Osteoblast (primary cell): Measurements from ENCODE around the gene CFAP97D1. TPM values are rescaled to one million over a fixed set of nuclear protein-coding genes. Genes with fewer than 3 reads are reported as not detected.

ENCODE experiments used
- DNase-seq: peaks from one replicate; pipeline ENCODE4 v3.0.0; 2011; ENCODE audit warnings: low spot score, mixed read lengths; ENCODE audit not compliant: insufficient read length; ENCODE audit errors: missing footprints
- H2AFZ ChIP-seq: 2 replicates; pipeline ENCODE4 v1.6.0; 2011; ENCODE audit warnings: mild to moderate bottlenecking, low read length
- H3K27ac ChIP-seq: 2 replicates; pipeline ENCODE4 v1.5.1; 2011; ENCODE audit warnings: mild to moderate bottlenecking, low read depth, low read length, moderate library complexity
- H3K27me3 ChIP-seq: 2 replicates; pipeline ENCODE4 v1.6.0; 2012; ENCODE audit warnings: mild to moderate bottlenecking, control low read depth, inconsistent platforms, low read length, moderate library complexity; ENCODE audit not compliant: insufficient read depth
- H3K36me3 ChIP-seq: 2 replicates; pipeline ENCODE4 v1.5.1; 2011; ENCODE audit warnings: mild to moderate bottlenecking, low read length, control low read depth, moderate library complexity; ENCODE audit not compliant: insufficient read depth
- H3K4me1 ChIP-seq: 2 replicates; pipeline ENCODE4 v1.5.1; 2011; ENCODE audit warnings: mild to moderate bottlenecking, low read length, control low read depth, moderate library complexity; ENCODE audit not compliant: insufficient read depth
- H3K4me2 ChIP-seq: 2 replicates; pipeline ENCODE4 v1.6.0; 2011; ENCODE audit warnings: mild to moderate bottlenecking, low read length; ENCODE audit not compliant: insufficient read depth
- H3K4me3 ChIP-seq: fragments of 200-600 bp; sonication (generic); 3 replicates; pipeline ENCODE4 v1.5.1; 2012; ENCODE audit warnings: mild to moderate bottlenecking, low read length, inconsistent platforms; ENCODE audit not compliant: insufficient read depth
- H3K79me2 ChIP-seq: 2 replicates; pipeline ENCODE4 v1.6.0; 2012; ENCODE audit warnings: mild to moderate bottlenecking, low read length, control low read depth, inconsistent platforms; ENCODE audit not compliant: insufficient read depth
- H3K9me3 ChIP-seq: 2 replicates; pipeline ENCODE4 v1.5.1; 2011; ENCODE audit warnings: low read depth, low read length, control low read depth
- H4K20me1 ChIP-seq: 2 replicates; pipeline ENCODE4 v1.6.0; 2012; ENCODE audit warnings: mild to moderate bottlenecking, low read length, control low read depth; ENCODE audit not compliant: insufficient read depth
- CTCF ChIP-seq: IDR thresholded peaks from 2 replicates; pipeline ENCODE4 v1.5.1; 2011; ENCODE audit warnings: mild to moderate bottlenecking, low read depth, low read length, moderate library complexity; ENCODE audit errors: extremely low read depth
- total RNA-seq: library from RNA; depleted of rRNA; stranded (reverse); fragments of >200 nt; gene quantifications from 2 replicates; pipeline ENCODE4 v1.2.3, GENCODE V29; 2012

The CFAP97D1 gene
- total RNA-seq, 1 donor: not detected

GRCh38 chr17:43767053-43767712, 13.1 kb upstream of the CFAP97D1 start:
- no peak overlapping the region for H3K27ac ChIP-seq
- DNase-seq: peak; percentile 50
- H3K4me2 ChIP-seq: no peak overlapping the region
- no peak for TF ChIP-seq CTCF
- H3K4me1 ChIP-seq: peaks cover 3% of the 10 kb centered on the region
- no peaks in the 10 kb centered on the region for H3K27me3 ChIP-seq
- H3K36me3 ChIP-seq: peaks cover 33% of the 10 kb centered on the region
- no peak overlapping the region for H2AFZ ChIP-seq
- peaks cover 3% of the 10 kb centered on the region for H3K79me2 ChIP-seq
- no peak overlapping the region for H3K4me3 ChIP-seq
- H3K9me3 ChIP-seq: no peaks in the 10 kb centered on the region
- peaks cover 2% of the 10 kb centered on the region for H4K20me1 ChIP-seq

GRCh38 chr17:43767713-43768059, 12.5 kb upstream of the CFAP97D1 start:
- H3K36me3 ChIP-seq: peaks cover 38% of the 10 kb centered on the region
- peaks cover 3% of the 10 kb centered on the region for H3K4me1 ChIP-seq
- no peaks in the 10 kb centered on the region for H3K9me3 ChIP-seq
- no peak overlapping the region for H3K4me3 ChIP-seq
- H3K79me2 ChIP-seq: peaks cover 6% of the 10 kb centered on the region
- no peak for TF ChIP-seq CTCF
- no peak overlapping the region for H3K27ac ChIP-seq
- no peak for DNase-seq
- H3K4me2 ChIP-seq: no peak overlapping the region
- H3K27me3 ChIP-seq: no peaks in the 10 kb centered on the region
- no peak overlapping the region for H2AFZ ChIP-seq
- H4K20me1 ChIP-seq: peaks cover 7% of the 10 kb centered on the region

DNA sequence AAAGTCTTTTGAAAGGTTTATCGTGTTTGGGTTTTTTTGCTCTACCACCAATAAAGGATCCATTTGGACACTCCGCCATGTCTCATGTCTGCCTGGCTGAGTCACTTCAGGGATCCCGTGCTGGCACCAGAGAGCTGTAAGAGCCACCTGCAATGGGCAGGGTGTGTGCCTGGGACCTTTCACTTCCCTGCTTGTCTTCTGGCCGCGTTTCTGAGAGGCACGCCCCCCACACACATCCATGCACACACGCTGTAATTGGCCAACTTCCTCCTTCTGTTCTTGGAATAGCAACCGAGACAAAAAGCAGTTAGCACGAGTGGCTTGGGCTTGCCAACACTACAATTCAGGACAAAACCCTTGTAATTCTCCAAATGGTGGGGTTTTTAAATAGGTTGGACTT, 11.9 kb upstream of the CFAP97D1 start:
- no peak for TF ChIP-seq CTCF
- peaks cover 13% of the 10 kb centered on the region for H3K79me2 ChIP-seq
- H3K4me1 ChIP-seq: peaks cover 3% of the 10 kb centered on the region
- no peak overlapping the region for H3K4me2 ChIP-seq
- H3K9me3 ChIP-seq: no peaks in the 10 kb centered on the region
- H2AFZ ChIP-seq: no peak overlapping the region
- H3K36me3 ChIP-seq: peaks cover 45% of the 10 kb centered on the region
- H4K20me1 ChIP-seq: peaks cover 14% of the 10 kb centered on the region
- no peaks in the 10 kb centered on the region for H3K27me3 ChIP-seq
- H3K27ac ChIP-seq: no peak overlapping the region
- DNase-seq: no peak
- no peak overlapping the region for H3K4me3 ChIP-seq

DNA sequence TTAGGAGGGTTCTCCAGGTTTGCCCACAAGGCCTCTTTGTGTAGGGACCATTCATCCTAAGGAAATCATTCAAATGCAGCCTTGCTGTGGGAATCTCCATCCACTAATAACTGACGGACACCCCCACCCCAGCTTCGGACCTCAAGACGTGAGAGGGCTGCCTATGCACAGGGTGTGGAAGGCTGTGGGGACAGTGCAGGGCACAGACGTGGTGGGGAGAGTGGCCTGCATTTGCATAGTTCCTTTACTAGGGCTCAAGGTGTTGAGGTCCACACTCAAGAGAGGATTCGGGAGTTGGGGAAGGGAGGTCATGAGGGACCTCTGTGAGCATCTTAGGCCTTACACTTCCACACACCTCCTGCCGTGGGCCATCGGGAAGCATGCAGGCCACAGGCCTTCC, 11.3 kb upstream of the CFAP97D1 start:
- no peaks in the 10 kb centered on the region for H3K27me3 ChIP-seq
- H3K36me3 ChIP-seq: peaks cover 48% of the 10 kb centered on the region
- no peak overlapping the region for H3K4me3 ChIP-seq
- H2AFZ ChIP-seq: no peak overlapping the region
- no peaks in the 10 kb centered on the region for H3K9me3 ChIP-seq
- TF ChIP-seq CTCF: no peak
- peaks cover 3% of the 10 kb centered on the region for H3K4me1 ChIP-seq
- DNase-seq: no peak
- H3K79me2 ChIP-seq: peaks cover 15% of the 10 kb centered on the region
- no peak overlapping the region for H3K27ac ChIP-seq
- H3K4me2 ChIP-seq: no peak overlapping the region
- H4K20me1 ChIP-seq: peaks cover 15% of the 10 kb centered on the region
